Measurements from ENCODE around the gene GBX1. TPM values are rescaled to one million over a fixed set of nuclear protein-coding genes. Genes with fewer than 3 reads are reported as not detected.

GBX1 gene
- total RNA-seq, 1 experiment from 2014 or later: not detected

DNA sequence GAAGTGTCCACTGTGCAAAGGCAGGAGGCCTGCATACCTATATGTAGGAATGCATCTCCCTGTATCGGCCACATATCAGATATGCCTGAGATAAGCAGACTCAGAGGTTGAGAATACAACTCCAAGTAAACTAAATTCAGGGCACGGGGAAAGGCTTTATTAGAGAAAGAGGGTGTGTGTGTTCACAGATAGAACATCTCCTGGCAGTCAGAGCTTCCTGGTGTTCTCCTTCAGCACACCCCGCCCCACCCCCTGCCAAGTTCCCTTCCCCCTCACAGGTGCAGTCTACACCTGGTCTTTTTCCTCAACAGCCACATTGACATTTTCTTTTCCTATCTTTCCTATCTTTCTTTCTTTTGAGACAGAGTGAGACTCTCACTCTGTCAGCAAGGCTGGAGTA lies 17.1 kb downstream of the GBX1 start:
- Histone ChIP-seq H3K27me3 (ENCODE audit: insufficient read depth, low read length) (no peaks in the 10 kb centered on the region; the same call in 1 of the 2 replicates), H2AFZ (ENCODE audit: low read length) (no peak overlapping the region), H2BK5ac (ENCODE audit: insufficient read length, low read length) (no peak overlapping the region), H2AK5ac (ENCODE audit: insufficient read length, low read length) (no peak overlapping the region), H2BK12ac (ENCODE audit: insufficient read length, low read depth, low read length) (no peak overlapping the region), H4K91ac (ENCODE audit: insufficient read length, low read depth, low read length) (no peak overlapping the region), H4K5ac (ENCODE audit: insufficient read length, low read depth, low read length) (no peak overlapping the region), H3K4me1 (ENCODE audit: insufficient read depth, low read length) (no peaks in the 10 kb centered on the region), H3K79me1 (ENCODE audit: insufficient read depth, low read depth, low read length, poor library complexity, severe bottlenecking) (no peaks in the 10 kb centered on the region), H3K9me3 (ENCODE audit: control insufficient read depth, low read depth, low read length) (no peaks in the 10 kb centered on the region), H3K23me2 (ENCODE audit: insufficient read length, low read depth, low read length, poor library complexity, severe bottlenecking) (no peaks in the 10 kb centered on the region), H3K56ac (ENCODE audit: insufficient read length, low read depth, low read length) (no peak overlapping the region), H3K79me2 (ENCODE audit: insufficient read depth, low read length) (no peaks in the 10 kb centered on the region), H3T11ph (ENCODE audit: low read length) (no peak overlapping the region), H4K20me1 (ENCODE audit: control insufficient read depth, insufficient read depth, insufficient read length) (no peaks in the 10 kb centered on the region), H3K23ac (ENCODE audit: insufficient read length, low read depth, low read length) (no peak overlapping the region), H2BK20ac (ENCODE audit: low read depth, low read length, poor library complexity, severe bottlenecking) (no peak overlapping the region), H2BK15ac (ENCODE audit: low read depth, low read length) (no peak overlapping the region), H3K4me2 (ENCODE audit: insufficient read depth, insufficient read length, low read length) (no peak overlapping the region), H3K9ac (ENCODE audit: extremely low read depth, insufficient read length, low read length) (no peak overlapping the region), H4K8ac (replicated peaks; ENCODE audit: insufficient read length, low read depth, low read length) (no peak overlapping the region), H3K18ac (ENCODE audit: insufficient read length, low read depth, low read length) (no peak overlapping the region), H3K14ac (ENCODE audit: insufficient read depth, low read length) (no peak overlapping the region), H3K4ac (ENCODE audit: low read depth, low read length) (no peak overlapping the region), H3K27ac (ENCODE audit: insufficient read length, low read depth, low read length) (no peak overlapping the region), H2BK120ac (ENCODE audit: low read depth, low read length, poor library complexity, severe bottlenecking) (no peak overlapping the region)
- TF ChIP-seq, protein P1, sequence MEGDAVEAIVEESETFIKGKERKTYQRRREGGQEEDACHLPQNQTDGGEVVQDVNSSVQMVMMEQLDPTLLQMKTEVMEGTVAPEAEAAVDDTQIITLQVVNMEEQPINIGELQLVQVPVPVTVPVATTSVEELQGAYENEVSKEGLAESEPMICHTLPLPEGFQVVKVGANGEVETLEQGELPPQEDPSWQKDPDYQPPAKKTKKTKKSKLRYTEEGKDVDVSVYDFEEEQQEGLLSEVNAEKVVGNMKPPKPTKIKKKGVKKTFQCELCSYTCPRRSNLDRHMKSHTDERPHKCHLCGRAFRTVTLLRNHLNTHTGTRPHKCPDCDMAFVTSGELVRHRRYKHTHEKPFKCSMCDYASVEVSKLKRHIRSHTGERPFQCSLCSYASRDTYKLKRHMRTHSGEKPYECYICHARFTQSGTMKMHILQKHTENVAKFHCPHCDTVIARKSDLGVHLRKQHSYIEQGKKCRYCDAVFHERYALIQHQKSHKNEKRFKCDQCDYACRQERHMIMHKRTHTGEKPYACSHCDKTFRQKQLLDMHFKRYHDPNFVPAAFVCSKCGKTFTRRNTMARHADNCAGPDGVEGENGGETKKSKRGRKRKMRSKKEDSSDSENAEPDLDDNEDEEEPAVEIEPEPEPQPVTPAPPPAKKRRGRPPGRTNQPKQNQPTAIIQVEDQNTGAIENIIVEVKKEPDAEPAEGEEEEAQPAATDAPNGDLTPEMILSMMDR (conservative IDR thresholded peaks at IDR 0.05): no peak
- Mint-ChIP-seq H3K9me3 (no peaks in the 10 kb centered on the region), H3K36me3 (ENCODE audit: insufficient read depth in 1 of 3, low read depth in 3 of 3) (no peaks in the 10 kb centered on the region), H3K4me3 (no peak overlapping the region), H3K27ac (no peak overlapping the region; a peak in 1 of 7 replicates), H3K27me3 (ENCODE audit: low read depth) (peaks cover 35% of the 10 kb centered on the region), H3K4me1 (peaks cover 12 to 18% of the 10 kb centered on the region in 2 experiments)
- WGBS (ENCODE audit: extremely low coverage, insufficient read length, low lambda C conversion rate): no CpG with 5 or more reads among the region's 3 CpGs
- no peak for DNase-seq
